Nephron progenitor cell (in vitro differentiated cells): ENCODE results near the gene SLC25A24.

ENCODE experiments used
- DNase-seq: peaks from one replicate; pipeline ENCODE4 v3.0.0; 2021
- H3K27ac Mint-ChIP-seq: 2 replicates; pipeline ENCODE4 v1.8.0; 2021; ENCODE audit warnings: mild to moderate bottlenecking, moderate library complexity, mixed read lengths
- H3K27me3 Mint-ChIP-seq: 2 replicates; pipeline ENCODE4 v1.8.0; 2021; ENCODE audit warnings: mild to moderate bottlenecking, low read depth, mixed read lengths; ENCODE audit not compliant: poor library complexity
- H3K36me3 Mint-ChIP-seq: 2 replicates; pipeline ENCODE4 v1.8.0; 2021; ENCODE audit warnings: low read depth, mixed read lengths
- H3K4me1 Mint-ChIP-seq: 2 replicates; pipeline ENCODE4 v1.8.0; 2021; ENCODE audit warnings: mixed read lengths
- H3K4me3 Mint-ChIP-seq: 2 replicates; pipeline ENCODE4 v1.8.0; 2021; ENCODE audit warnings: mild to moderate bottlenecking, moderate library complexity, mixed read lengths
- H3K9me3 Mint-ChIP-seq: 2 replicates; pipeline ENCODE4 v1.8.0; 2021; ENCODE audit warnings: mild to moderate bottlenecking, moderate library complexity, mixed read lengths
- CTCF ChIP-seq: fragments of 200-600 bp; sonication (generic); IDR thresholded peaks from 2 replicates; pipeline ENCODE4 v1.5.0; 2021; ENCODE audit warnings: antibody characterized with exemption

Gene SLC25A24

GRCh38 chr1:108114033-108114599 is 86.0 kb downstream of the SLC25A24 start:
- no peak for TF ChIP-seq CTCF
- DNase-seq: no peak
- Mint-ChIP-seq H3K27ac (no peak overlapping the region), H3K9me3 (no peaks in the 10 kb centered on the region), H3K36me3 (no peaks in the 10 kb centered on the region), H3K4me1 (peaks cover 5% of the 10 kb centered on the region), H3K27me3 (peaks cover 3% of the 10 kb centered on the region), H3K4me3 (no peak overlapping the region)

- Mint-ChIP-seq H3K27ac (no peak overlapping the region), H3K36me3 (no peaks in the 10 kb centered on the region), H3K4me1 (peaks cover 5% of the 10 kb centered on the region), H3K9me3 (no peaks in the 10 kb centered on the region), H3K4me3 (no peak overlapping the region), H3K27me3 (peaks cover 5% of the 10 kb centered on the region)
- no peak for TF ChIP-seq CTCF
- no peak for DNase-seq
Measured at GRCh38 chr1:108113496-108113895, 86.6 kb downstream of the SLC25A24 start.

- H3K27ac Mint-ChIP-seq: no peak overlapping the region
- H3K27me3 Mint-ChIP-seq: peaks cover 6% of the 10 kb centered on the region
- H3K4me1 Mint-ChIP-seq: no peaks in the 10 kb centered on the region
- H3K4me3 Mint-ChIP-seq: no peak overlapping the region
- no peak for TF ChIP-seq CTCF
- H3K9me3 Mint-ChIP-seq: no peaks in the 10 kb centered on the region
- no peak for DNase-seq
- H3K36me3 Mint-ChIP-seq: no peaks in the 10 kb centered on the region
Measured at GRCh38 chr1:108109295-108109973, 90.7 kb downstream of the SLC25A24 start.

- H3K27ac Mint-ChIP-seq: no peak overlapping the region
- DNase-seq: no peak
- H3K27me3 Mint-ChIP-seq: peaks cover 6% of the 10 kb centered on the region
- H3K9me3 Mint-ChIP-seq: no peaks in the 10 kb centered on the region
- H3K4me3 Mint-ChIP-seq: no peak overlapping the region
- peaks cover 6% of the 10 kb centered on the region for H3K4me1 Mint-ChIP-seq
- TF ChIP-seq CTCF: no peak
- H3K36me3 Mint-ChIP-seq: no peaks in the 10 kb centered on the region
Measured at GRCh38 chr1:108108119-108108518, 92.0 kb downstream of the SLC25A24 start.

GRCh38 chr1:108107658-108108057 is 92.5 kb downstream of the SLC25A24 start:
- Mint-ChIP-seq H3K4me3 (no peak overlapping the region), H3K27ac (no peak overlapping the region), H3K36me3 (no peaks in the 10 kb centered on the region), H3K4me1 (peaks cover 6% of the 10 kb centered on the region), H3K27me3 (peaks cover 6% of the 10 kb centered on the region), H3K9me3 (no peaks in the 10 kb centered on the region)
- no peak for DNase-seq
- TF ChIP-seq CTCF: no peak

- Mint-ChIP-seq H3K4me3 (no peak overlapping the region), H3K9me3 (no peaks in the 10 kb centered on the region), H3K36me3 (no peaks in the 10 kb centered on the region), H3K4me1 (peaks cover 6% of the 10 kb centered on the region), H3K27me3 (peaks cover 6% of the 10 kb centered on the region), H3K27ac (no peak overlapping the region)
- TF ChIP-seq CTCF: no peak
- DNase-seq: no peak
Measured at GRCh38 chr1:108106775-108107174, 93.4 kb downstream of the SLC25A24 start.
